Articular chondrocyte of knee joint (primary cell): ENCODE results near the gene TRAPPC14. TPM values are rescaled to one million over a fixed set of nuclear protein-coding genes. Genes with fewer than 3 reads are reported as not detected.

Experiments used
- total RNA-seq: library from RNA; depleted of rRNA; stranded (reverse); fragments of >200 nt; gene quantifications from 2 replicates; pipeline ENCODE4 v1.2.3, GENCODE V29; 2012

TRAPPC14 gene
- 4.6 and 6.7 TPM in 2 replicates for total RNA-seq

GRCh38 chr7:100158229-100159098 lies at the start of gene TRAPPC14:
Gene TRAPPC14 (minus strand): TSS chr7:100158723. CDS start chr7:100158499, 224 bp downstream.

GRCh38 chr7:100177045-100178001 lies 18.8 kb upstream of the TRAPPC14 start, which contains the start of the genes GPC2 and STAG3:
Gene GPC2 (minus strand): TSS chr7:100177381. CDS start chr7:100177199, 182 bp downstream.
Gene STAG3 (plus strand): TSS chr7:100177918. CDS start chr7:100180557, 2,639 bp downstream.

DNA sequence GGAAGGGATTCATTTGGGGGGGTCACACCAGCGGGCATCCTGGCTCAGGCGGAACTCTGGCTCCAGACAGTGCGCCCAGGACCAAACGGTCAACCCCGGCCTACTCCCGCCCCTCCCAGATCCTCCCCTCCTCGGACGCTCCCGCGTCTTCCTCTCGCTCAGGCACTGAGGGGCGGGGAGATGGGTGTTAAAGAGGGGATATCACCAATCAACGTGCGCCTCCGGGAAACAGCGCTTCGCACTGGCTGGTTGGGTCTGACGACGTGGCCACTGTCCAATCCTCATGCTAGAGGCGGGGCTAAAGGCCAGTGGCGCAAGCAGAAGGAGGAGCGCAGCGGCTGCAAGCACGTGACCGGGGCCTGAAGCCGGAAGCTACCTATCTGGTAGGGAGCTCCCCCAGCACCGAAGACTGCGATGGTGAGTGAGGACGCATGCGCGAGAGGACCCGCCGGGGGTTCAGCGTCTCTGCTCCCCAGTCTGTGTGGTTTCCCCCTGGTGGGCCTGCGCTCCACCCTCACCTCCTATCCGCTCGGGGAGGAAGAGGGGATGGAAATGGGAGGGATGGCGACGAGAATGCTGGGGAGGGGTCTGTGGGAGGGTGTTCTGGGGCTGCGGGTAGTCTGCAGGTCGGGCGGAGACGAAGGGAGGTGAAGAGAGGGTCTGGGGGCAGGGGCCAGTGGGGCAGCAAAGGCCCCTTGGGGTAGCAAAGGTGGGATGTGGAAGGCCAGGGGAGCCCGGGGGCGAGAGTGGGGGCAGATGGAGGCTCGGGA lies 9.8 kb downstream of the TRAPPC14 start, which contains the start of gene LAMTOR4:
TSS of gene LAMTOR4 (plus strand) at position 360 of the 770 bp plus-strand sequence. CDS start at position 415, 55 bp downstream.

GRCh38 chr7:100126931-100127865 lies 31.3 kb downstream of the TRAPPC14 start, which contains the start of gene MBLAC1:
Gene MBLAC1 (plus strand): TSS chr7:100126967. CDS start chr7:100127396, 429 bp downstream.

GRCh38 chr7:100119072-100119969 lies 39.2 kb downstream of the TRAPPC14 start, which contains the start of the genes CNPY4 and TAF6:
Gene CNPY4 (plus strand): TSS chr7:100119634. CDS start chr7:100119745, 111 bp downstream.
Gene TAF6 (minus strand): TSS chr7:100119358. CDS start chr7:100114209, 5,149 bp downstream.

Other genes starting within 250 kb of the TRAPPC14 start
- 30.3 and 34.6 TPM in 2 replicates for gene TRIM4, start 239.2 kb downstream of the TRAPPC14 start, total RNA-seq
- gene GJC3, start 229.1 kb downstream of the TRAPPC14 start, total RNA-seq = not detected in 2 replicates
- gene AZGP1, start 182.7 kb downstream of the TRAPPC14 start, total RNA-seq = not detected in 2 replicates
- gene ZKSCAN1, start 143.1 kb downstream of the TRAPPC14 start, total RNA-seq = 52.4 and 64.9 TPM in 2 replicates
- gene ZSCAN21, start 108.9 kb downstream of the TRAPPC14 start, total RNA-seq = 9.0 TPM in 2 replicates
- gene ZNF3, start 77.0 kb downstream of the TRAPPC14 start, total RNA-seq = 29.0 and 37.1 TPM in 2 replicates
- 72.2 and 72.5 TPM in 2 replicates for gene COPS6, start 69.8 kb downstream of the TRAPPC14 start, total RNA-seq
- gene MCM7, start 57.3 kb downstream of the TRAPPC14 start, total RNA-seq = 30.8 and 35.6 TPM in 2 replicates
- gene AP4M1, start 57.1 kb downstream of the TRAPPC14 start, total RNA-seq = 19.1 and 21.7 TPM in 2 replicates
- 34.6 and 36.4 TPM in 2 replicates for gene TAF6, start 39.4 kb downstream of the TRAPPC14 start, total RNA-seq
- gene CNPY4, start 39.1 kb downstream of the TRAPPC14 start, total RNA-seq = 35.5 and 37.9 TPM in 2 replicates
- gene MBLAC1, start 31.8 kb downstream of the TRAPPC14 start, total RNA-seq = 1.2 and 2.0 TPM in 2 replicates
- gene LAMTOR4, start 9.8 kb downstream of the TRAPPC14 start, total RNA-seq = 62.3 and 64.1 TPM in 2 replicates
- 1.7 and 3.6 TPM in 2 replicates for gene GAL3ST4, start 9.9 kb upstream of the TRAPPC14 start, total RNA-seq
- 0.52 and 0.76 TPM in 2 replicates for gene GPC2, start 18.7 kb upstream of the TRAPPC14 start, total RNA-seq
- gene STAG3, start 19.2 kb upstream of the TRAPPC14 start, total RNA-seq = 0.39 and 0.54 TPM in 2 replicates
- gene PVRIG, start 61.2 kb upstream of the TRAPPC14 start, total RNA-seq = not detected in 2 replicates
- gene SPDYE3, start 149.0 kb upstream of the TRAPPC14 start, total RNA-seq = not detected in 2 replicates
- 7.8 and 11.8 TPM in 2 replicates for gene PILRB, start 199.4 kb upstream of the TRAPPC14 start, total RNA-seq
- 0.65 TPM in 1 of 2 replicates, not detected in the other for gene PILRA, start 214.8 kb upstream of the TRAPPC14 start, total RNA-seq